GM13977 (cell line): ENCODE data around the gene ABCG5.

Experiments
- DNase-seq: peaks from one replicate; pipeline ENCODE4 v3.0.0; 2012; ENCODE audit warnings: low spot score
- in situ Hi-C: fragments of 300-500 bp; cut with MboI; formaldehyde crosslinking; loops from one replicate; pipeline ENCODE4 v1.12.0; 2022; ENCODE audit warnings: low sequenced_read_pairs, low pct_unique_long_range_greater_than_20kb, mixed read lengths, inconsistent platforms; ENCODE audit not compliant: unreplicated experiment
- TF ChIP-seq, protein P1 (sequence below): IDR thresholded peaks from 2 replicates; pipeline ENCODE4 v1.5.1; 2012; ENCODE audit warnings: mild to moderate bottlenecking, control low read depth; ENCODE audit not compliant: insufficient read depth; ENCODE audit errors: extremely low read depth, missing control alignments

ABCG5 gene

DNA sequence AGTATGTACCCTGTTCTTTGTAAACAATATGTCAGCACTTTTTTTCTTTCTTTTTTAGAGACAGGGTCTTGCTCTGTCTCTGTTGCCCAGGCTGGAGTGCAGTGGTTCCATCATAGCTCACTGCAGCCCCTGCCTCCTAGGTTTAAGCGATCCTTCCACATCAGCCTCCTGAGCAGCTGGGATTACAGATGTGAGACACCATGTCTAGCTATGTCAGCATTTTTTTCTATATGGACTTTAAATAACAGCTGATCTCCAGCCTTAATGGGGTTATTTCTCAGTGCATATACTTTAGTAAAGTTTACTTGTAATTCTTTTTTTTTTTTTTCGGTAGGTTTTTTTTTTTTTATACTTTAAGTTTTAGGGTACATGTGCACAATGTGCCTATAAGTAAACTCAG, 26.6 kb downstream of the ABCG5 start:
- no peak for DNase-seq
- TF ChIP-seq, protein P1, sequence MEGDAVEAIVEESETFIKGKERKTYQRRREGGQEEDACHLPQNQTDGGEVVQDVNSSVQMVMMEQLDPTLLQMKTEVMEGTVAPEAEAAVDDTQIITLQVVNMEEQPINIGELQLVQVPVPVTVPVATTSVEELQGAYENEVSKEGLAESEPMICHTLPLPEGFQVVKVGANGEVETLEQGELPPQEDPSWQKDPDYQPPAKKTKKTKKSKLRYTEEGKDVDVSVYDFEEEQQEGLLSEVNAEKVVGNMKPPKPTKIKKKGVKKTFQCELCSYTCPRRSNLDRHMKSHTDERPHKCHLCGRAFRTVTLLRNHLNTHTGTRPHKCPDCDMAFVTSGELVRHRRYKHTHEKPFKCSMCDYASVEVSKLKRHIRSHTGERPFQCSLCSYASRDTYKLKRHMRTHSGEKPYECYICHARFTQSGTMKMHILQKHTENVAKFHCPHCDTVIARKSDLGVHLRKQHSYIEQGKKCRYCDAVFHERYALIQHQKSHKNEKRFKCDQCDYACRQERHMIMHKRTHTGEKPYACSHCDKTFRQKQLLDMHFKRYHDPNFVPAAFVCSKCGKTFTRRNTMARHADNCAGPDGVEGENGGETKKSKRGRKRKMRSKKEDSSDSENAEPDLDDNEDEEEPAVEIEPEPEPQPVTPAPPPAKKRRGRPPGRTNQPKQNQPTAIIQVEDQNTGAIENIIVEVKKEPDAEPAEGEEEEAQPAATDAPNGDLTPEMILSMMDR: no peak
- in situ Hi-C loops: no loop called here

DNA sequence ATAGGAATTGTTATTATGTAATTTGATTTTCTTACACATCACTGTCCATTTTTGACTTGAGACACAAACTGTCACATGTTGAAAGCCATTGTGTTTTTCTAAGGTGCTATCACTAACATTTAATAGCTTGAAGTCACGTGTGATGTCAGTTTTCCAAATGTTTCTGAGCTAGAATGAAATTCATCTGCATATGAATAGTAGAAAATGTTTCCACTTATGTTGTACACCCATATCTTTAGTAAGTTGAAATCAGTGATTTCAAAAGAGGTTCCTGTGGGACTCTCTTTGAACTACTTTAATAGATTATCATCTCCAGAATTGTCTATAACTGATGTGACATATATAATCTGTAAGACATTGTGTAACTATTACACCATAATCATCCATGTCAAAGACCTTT, 27.8 kb downstream of the ABCG5 start:
- TF ChIP-seq, protein P1: no peak
- in situ Hi-C loops: no loop called here
- no peak for DNase-seq

DNA sequence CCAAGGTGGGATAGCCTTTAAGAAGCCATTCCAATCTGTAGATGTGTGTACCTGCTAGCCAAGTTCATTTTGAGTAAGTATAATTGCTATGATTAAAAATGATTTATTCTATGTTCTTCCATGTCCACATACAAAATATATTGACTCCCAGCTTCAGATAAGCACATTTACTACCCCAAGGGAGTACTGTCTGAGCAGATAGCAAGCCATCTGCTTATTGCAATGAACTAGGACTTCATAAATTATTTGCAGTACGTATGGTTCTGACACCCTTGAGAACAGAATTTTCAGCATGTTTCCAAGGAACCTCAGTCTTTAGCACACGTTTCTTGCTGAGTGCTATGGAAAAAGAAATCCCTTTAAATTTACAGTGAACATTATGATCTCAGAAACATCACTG, 28.2 kb downstream of the ABCG5 start:
- in situ Hi-C loops: no loop called here
- DNase-seq: no peak
- TF ChIP-seq, protein P1: no peak

DNA sequence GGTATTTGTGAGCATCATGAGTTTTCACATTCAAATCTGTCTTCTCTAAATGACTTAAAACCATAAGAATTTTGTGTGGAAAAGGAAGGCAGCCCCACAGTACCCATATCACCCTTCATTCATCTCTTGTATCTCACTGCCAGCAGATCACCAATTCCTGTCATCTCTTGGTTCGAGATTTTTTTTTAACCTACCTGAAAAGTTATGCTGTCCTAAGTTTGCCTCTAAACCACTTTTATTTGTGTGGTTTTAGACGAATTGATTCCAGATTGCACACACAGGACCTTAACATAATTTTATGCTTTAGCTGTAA, 32.0 kb downstream of the ABCG5 start:
- in situ Hi-C loops: no loop called here
- TF ChIP-seq, protein P1: no peak
- no peak for DNase-seq

GRCh38 chr2:43803113-43803512, 35.5 kb downstream of the ABCG5 start:
- no peak for DNase-seq
- in situ Hi-C loops: no loop called here
- TF ChIP-seq, protein P1: no peak

GRCh38 chr2:43802135-43802534, 36.5 kb downstream of the ABCG5 start:
- in situ Hi-C loops: no loop called here
- TF ChIP-seq, protein P1: no peak
- no peak for DNase-seq

- TF ChIP-seq, protein P1: no peak
- in situ Hi-C loops: no loop called here
- DNase-seq: no peak
These were observed 37.7 kb downstream of the ABCG5 start for GRCh38 chr2:43800894-43801293.
